ENCODE data around the gene MYH15.
"Not testable (repeated sequence)": the region's sequence is repeated elsewhere in the genome, so short reads cannot be mapped to it uniquely, and the experiment has no call there.

MYH15 gene

DNA sequence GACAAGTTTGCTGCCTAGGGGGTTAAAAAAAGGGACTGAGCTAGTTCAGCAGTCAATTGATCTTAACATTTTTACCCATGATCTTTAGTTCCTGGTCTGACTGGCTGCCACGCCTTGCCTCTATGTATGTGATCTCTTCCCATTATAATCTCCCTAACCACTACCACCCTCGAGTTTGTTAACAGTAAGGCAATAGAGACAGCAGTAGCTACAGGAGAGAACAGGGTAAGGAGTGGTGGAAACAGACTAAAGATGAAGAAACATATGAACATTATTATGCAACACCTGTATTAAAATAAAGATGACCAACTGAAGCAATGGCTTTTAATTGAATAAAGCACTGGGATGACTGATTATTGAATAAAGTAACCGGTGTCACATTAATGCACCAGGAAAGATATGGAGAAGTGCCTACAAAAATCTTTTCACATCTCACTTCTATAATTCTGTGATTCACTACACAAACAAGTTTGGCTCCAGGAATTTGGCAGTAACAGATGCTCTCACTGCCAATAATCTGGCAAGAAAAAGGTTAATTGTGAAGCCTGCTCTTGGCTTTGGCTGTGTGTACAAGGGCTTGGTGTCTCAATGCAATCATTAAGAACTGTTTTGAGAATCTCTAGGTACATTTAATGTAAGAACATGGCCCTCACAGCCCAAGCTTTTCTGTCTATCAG, 118.3 kb downstream of the MYH15 start:
- no peak for TF ChIP-seq POLR2A (IDR thresholded peaks at IDR 0.05; ENCODE audit: low read length)
- no peak for TF ChIP-seq GATA1 (IDR thresholded peaks at IDR 0.05; ENCODE audit: low read depth, low read length)
- no peak for DNase-seq

DNA sequence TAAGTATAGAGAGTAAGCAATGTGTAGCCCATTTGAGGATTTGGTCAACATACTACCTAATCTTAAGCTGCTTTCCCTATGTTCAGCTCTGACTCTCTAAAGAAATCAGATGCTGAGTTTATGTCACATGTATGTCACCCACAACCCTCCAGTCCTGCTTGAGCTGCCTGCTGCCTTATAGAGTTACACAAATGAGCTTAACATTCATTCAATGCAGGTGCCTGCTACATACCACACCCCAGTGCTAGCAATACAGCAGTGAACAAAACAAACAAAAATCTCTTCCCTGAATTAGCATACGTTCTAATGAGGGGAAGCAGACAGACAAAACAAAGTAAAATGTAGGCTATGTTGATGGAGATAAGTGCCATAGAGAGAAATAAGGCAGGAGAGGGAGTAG, 121.0 kb downstream of the MYH15 start:
- DNase-seq: no peak
- no peak for TF ChIP-seq POLR2A (IDR thresholded peaks at IDR 0.05; ENCODE audit: low read length)
- TF ChIP-seq GATA1 (IDR thresholded peaks at IDR 0.05; ENCODE audit: low read depth, low read length): no peak

DNA sequence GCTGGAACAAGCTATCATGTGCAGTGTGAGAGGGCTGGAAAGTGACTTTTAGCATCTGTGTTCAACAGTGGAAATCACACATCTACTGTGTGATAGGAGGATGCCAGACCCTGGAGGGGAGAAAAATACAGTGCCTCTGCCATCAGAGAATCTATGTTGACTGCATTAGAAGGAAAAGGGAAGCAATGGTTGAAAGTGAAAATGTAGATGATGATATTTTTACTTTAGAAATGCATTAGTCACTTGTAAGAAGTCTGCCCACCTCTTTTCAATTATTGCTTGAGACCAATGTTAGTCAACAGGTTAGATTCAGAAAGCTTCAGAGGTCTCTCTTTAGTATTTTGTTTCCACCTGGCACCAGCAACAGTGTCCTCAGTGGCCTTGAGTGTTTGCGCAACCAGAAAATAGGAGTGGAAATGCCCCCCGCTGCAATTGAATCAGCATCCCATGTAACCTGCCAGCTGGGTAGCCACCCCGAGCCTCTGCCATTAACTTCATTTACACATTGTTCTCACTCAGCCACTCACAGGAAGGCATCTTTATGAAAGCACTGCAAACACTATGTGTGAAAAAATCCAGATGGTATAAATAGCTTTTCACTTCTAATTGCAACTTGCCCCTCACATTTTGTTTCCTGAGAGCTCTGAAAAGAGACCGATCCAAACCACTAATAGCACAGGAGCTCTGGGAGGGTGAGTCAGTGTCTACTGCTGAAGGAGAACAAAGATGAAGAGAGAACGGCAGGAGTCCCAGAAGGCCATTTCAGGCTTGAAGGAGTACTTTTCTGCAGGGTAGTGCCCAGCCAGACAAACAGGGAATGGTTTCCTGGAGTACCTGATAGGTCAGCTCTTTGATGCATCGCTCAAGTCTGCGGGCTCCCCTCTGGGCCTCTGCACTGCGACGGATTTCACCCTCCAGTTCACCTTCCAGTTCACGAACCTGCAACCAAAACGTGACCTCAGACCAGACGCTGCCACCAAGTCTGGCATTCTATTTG, 122.0 kb downstream of the MYH15 start:
- TF ChIP-seq POLR2A (IDR thresholded peaks at IDR 0.05; ENCODE audit: low read length): no peak
- TF ChIP-seq GATA1 (IDR thresholded peaks at IDR 0.05; ENCODE audit: low read depth, low read length): no peak
- no peak for DNase-seq

DNA sequence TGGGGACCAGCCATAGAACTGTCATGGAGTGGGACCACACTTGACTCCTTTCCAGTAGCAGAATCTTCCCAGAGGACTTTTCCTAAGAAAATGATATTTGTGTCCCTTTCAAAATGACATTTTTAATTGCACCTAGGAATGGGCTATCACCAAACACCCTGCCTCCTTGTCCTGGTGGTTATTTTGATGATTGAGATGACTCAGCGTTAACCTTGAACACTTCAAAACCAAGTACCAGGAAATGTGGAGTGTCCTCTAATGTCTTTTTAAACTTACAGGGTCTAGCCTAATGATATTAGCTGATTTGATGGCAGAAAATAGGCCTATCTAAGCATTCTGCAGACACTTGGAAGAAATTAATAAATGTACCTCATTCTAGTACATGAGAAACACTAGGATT, 123.3 kb downstream of the MYH15 start:
- no peak for TF ChIP-seq GATA1 (IDR thresholded peaks at IDR 0.05; ENCODE audit: low read depth, low read length)
- no peak for TF ChIP-seq POLR2A (IDR thresholded peaks at IDR 0.05; ENCODE audit: low read length)
- DNase-seq: peak; percentile 16 to 22

DNA sequence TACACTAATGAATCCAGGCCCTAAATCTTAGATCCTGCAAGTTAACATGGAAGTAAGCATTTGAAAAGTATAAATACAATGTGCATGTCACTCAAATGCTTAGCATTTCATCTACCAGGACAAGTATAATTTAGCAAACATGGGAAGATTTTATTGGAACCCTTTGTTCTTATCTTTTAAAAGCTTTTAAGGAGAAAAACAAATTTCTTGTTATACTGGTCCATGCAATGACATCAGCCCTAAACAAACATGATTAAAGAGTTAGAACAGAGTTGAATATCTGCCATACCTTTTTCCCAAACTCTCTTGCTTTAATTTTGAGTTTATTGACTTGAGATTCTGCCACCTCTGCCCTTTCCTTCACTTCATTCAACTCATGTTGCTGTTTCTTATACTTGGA, 127.1 kb downstream of the MYH15 start:
- no peak for DNase-seq
- no peak for TF ChIP-seq GATA1 (IDR thresholded peaks at IDR 0.05; ENCODE audit: low read depth, low read length)
- TF ChIP-seq POLR2A (IDR thresholded peaks at IDR 0.05; ENCODE audit: low read length): no peak

DNA sequence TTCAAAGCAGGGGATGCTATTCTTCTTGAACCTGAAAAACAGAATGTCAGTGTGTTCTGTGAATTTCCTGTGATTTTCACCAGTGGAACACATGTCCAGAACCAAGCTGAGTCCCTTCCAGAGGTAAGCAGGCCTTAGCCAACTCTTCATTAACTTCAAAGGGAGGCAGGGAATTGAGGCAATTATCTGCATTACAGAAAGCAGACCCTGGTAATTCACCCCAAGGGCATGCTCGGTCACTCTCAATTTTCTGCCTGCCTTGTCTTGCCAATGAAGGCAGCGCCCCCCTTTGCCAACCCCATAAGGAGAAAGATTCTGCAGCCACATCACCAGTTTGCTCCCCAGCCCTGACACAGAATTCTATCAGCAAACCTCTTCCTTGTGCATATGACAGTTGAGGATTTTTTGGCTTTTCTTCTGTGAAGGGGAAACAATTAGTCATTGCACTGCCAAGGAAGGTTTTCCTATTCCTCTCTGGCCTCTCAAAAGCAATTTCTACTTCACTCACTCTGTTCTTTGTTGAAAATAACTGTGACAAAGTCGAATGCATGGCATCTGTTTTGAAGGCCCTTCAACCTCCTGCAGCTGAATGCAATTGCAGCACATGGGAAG, 128.8 kb downstream of the MYH15 start:
- no peak for TF ChIP-seq GATA1 (IDR thresholded peaks at IDR 0.05; ENCODE audit: low read depth, low read length)
- DNase-seq: no peak

DNA sequence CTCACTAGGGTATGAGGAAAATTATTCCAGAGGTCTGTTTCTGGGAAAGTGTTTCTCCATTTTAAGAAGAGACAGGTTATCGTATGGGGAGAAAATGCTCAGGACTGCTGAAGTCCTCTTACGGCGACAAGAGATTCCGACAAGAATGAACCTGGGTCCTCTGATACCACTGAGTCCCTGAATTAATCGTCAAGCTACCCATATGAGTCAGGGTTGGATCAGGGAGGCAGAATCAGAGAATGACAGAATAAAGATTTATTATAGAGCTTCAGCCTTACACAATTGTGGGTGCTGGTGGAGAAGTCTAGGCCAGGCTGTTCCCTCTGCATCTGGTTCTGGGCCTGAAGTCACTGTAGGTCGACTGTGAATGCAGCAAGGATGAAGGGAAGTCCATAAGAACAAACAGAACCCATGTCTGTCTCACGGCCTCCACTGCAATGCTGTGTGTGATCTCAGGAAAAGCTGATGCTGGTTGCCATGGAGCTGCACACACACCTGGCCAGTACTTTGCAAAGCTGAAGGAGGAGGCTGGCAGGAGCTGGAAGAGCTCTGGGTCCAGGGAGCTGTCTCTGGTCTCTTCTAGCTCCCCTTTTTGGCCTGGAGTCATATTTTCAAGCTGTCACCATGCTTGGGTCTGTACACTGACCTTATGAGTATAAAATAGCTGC, 130.1 kb downstream of the MYH15 start:
- DNase-seq: no peak
- TF ChIP-seq GATA1 (IDR thresholded peaks at IDR 0.05; ENCODE audit: low read depth, low read length) (no peak), POLR2A (IDR thresholded peaks at IDR 0.05; ENCODE audit: low read length) (no peak)

DNA sequence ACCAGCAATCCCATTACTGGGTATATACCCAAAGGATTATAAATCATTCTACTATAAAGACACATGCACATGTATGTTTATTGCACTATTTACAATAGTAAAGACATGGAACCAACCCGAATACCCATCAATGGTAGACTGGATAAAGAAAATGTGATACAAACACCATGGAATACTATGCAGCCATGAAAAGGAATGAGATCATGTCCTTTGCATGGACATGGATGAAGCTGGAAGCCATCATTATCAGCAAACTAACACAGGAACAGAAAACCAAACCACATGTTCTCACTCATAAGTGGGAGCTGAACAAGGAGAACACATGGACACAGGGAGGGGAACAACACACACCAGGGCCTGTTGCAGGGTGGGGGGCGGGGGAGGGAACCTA, 131.4 kb downstream of the MYH15 start:
- DNase-seq: not testable (repeated sequence)

DNA sequence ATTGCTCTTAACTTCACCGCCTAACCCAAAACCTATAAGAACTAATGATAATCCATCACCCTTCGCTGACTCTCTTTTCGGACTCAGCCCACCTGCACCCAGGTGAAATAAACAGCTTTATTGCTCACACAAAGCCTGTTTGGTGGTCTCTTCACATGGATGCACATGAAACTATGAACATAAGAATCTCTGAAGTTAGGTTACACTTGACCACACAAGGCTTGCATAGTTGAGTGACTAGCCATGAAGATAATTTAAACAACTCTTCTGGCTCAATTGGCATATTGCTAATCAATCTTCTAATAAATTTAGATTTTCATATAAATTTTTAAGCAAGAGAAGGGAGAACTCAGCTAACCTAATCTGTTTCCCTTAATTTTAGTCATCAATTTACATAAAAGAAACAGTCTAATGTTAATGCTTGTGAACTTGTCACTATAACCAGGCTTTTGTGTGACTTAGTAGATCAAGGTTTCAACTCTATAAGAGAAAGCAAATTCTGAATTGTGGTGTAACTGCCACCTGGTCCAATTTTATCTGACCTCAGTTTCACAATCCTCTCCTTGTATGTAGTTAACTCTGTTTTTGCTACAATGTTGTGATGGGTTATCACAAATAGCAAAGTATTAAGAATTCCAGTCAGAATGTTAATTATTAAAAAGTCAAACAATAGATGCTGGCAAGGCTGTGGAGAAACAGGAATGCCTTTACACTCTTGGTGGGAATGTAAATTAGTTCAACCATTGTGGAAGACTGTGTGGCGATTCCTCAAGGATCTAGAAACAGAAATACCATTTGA, 132.0 kb downstream of the MYH15 start:
- TF ChIP-seq POLR2A (IDR thresholded peaks at IDR 0.05; ENCODE audit: low read length) (no peak), GATA1 (IDR thresholded peaks at IDR 0.05; ENCODE audit: low read depth, low read length) (no peak)
- no peak for DNase-seq

DNA sequence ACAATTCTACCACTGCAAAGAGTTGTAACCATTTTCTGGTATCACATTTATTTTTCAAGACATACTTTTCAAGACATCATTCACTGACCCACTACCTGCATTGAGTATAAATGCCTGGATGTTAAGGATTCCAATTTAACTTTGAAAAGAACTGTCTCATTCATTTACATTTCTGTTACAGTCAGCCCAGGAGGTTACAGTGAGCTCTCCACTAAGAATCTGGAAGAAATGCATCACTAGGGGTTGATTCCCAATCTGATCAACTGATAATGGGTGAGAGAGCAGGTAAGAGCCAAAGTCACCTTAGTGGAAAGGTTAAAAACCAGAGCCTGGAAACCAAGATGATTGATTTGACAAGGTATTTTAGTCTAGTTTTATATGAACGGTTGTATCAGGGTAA, 133.0 kb downstream of the MYH15 start:
- DNase-seq: no peak
- TF ChIP-seq POLR2A (IDR thresholded peaks at IDR 0.05; ENCODE audit: low read length) (no peak), GATA1 (IDR thresholded peaks at IDR 0.05; ENCODE audit: low read depth, low read length) (no peak)

DNA sequence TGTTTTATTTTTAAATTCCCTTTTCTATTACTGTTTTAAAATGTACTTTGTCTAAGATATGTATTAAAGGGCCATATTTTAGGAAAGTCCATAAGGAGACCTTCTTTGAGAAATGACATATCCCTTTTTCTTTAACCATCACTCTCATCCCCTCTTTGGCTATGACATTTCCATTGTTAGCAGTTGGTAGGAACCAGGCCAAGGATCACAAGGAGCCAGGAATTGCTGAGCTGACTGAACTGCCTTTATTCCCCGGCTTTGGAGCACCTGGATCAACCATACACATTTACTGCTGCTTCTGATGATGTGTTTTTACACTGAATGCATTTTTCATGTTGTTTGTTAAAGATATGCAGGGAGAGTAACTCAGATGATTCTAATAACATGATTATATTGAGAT, 134.4 kb downstream of the MYH15 start:
- TF ChIP-seq POLR2A (IDR thresholded peaks at IDR 0.05; ENCODE audit: low read length) (no peak), GATA1 (IDR thresholded peaks at IDR 0.05; ENCODE audit: low read depth, low read length) (no peak)
- DNase-seq: no peak

DNA sequence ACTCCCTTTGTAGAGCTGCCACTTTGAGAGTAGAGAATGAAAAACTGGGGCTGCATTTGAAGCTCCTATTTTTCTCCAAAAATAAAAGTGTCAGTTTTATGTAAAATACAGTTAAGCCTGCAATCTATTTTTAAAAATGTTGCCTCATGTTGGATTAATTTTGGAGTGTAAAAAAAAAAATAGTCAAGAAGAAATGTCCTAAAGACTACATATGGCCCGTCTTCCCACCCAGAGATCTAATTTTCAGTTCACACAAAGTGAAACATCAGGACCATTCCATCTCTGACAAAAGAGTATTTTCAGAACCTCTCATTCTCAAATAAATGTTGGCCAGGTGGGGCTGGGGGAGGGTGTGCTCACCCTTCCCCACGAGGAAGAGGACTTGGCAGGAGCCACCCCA, 151.4 kb downstream of the MYH15 start:
- TF ChIP-seq GATA1 (IDR thresholded peaks at IDR 0.05; ENCODE audit: low read depth, low read length) (no peak), POLR2A (IDR thresholded peaks at IDR 0.05; ENCODE audit: low read length) (no peak)
- no peak for DNase-seq

DNA sequence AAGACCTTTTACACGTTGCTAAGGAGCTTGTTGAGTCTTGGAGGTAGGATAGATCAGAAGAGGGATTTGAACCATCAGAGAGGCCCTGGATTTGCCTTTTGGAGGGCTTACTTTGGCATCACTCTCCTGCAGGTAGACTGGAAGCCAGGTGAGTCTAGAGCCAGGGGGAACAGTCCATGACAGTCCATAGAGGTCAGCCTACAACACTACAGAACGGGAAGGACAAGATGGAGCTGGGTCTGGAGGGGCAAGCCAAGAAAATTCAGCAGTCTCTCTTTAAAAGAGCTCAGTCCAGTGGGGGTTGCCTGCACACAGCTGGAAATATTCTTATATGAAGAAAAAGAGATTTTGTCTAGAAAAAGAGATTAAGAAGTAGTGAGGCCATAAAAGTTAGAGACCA, 153.4 kb downstream of the MYH15 start:
- DNase-seq: no peak

More for the DNA sequence above, 153.4 kb downstream of the MYH15 start:
- TF ChIP-seq POLR2A (IDR thresholded peaks at IDR 0.05; ENCODE audit: low read length) (no peak), GATA1 (IDR thresholded peaks at IDR 0.05; ENCODE audit: low read depth, low read length) (no peak)
